Upper lobe of left lung (tissue), 4 donors: ENCODE measurements around the gene NEK2.

ENCODE experiments used
- EP300 ChIP-seq, 4 donors: sonication (generic); formaldehyde crosslinking; IDR thresholded peaks; one replicate each; pipeline ENCODE4 v1.5.1; 2017; ENCODE audit warnings: antibody characterized with exemption in 4 of 4, control low read depth in 2 of 4
- POLR2AphosphoS5 ChIP-seq, 2 donors: sonication (generic); formaldehyde crosslinking; IDR thresholded peaks; one replicate each; pipeline ENCODE4 v1.5.1; 2017; ENCODE audit warnings: antibody characterized with exemption in 2 of 2

DNA sequence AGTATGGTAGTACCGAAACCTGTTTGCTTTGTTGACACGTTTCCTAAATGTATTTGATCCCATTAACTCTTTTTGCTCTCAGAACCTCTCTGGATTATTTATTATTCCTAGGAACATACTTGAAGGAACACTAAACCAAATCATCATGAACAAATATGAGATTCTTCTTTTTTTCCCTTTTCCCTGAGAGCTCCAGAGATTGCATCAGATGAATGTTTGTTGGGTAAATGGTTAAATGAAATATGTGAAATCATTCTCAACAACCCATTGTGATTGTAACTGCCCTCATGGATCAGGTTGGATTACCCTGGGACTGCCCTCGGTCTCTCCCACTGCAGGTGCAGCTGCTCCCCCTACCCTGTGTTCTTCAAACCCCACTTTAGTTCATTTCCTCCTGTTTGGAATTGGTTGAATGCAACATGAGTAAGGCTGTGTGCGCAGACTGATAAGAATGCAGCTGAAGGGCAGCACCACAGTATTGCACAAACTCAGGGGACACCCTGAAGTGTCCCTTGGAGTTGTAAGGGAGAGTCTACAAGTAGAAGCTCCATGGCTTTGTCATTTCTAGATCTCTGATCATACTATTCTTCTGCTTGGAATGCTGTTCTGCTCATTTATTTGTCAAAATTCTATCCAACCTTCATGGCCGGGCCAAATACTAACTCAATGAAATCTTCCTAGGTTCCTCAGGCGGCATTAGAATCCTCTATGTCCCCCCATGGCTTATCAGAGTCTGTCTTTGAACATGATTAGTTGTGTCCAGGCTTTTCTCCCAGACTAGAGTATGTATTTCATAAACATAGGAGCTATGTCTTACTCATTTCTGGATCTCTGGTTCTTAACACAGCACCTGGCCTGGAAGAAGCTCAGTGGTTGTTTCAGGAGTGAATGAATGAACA is 47.1 kb upstream of the NEK2 start:
- TF ChIP-seq EP300 (IDR thresholded peaks at IDR 0.05) (no peak), POLR2AphosphoS5 (IDR thresholded peaks at IDR 0.05) (no peak)
